H9 (cell line): ENCODE measurements around the gene RFX4. TPM values are rescaled to one million over a fixed set of nuclear protein-coding genes. Genes with fewer than 3 reads are reported as not detected.

Experiments used
- DNase-seq: peaks from one replicate; pipeline ENCODE4 v3.0.0-alpha.2; 2017
- H2AFZ ChIP-seq: one replicate; pipeline ENCODE4 v1.6.1; 2013; ENCODE audit warnings: mild to moderate bottlenecking, low read length, control low read depth, moderate library complexity
- H2AK5ac ChIP-seq: 2 replicates; pipeline ENCODE4 v1.6.1; 2013; ENCODE audit warnings: low read length, control low read depth, mixed read lengths; ENCODE audit not compliant: insufficient read length
- H2BK120ac ChIP-seq: one replicate; pipeline ENCODE4 v1.6.1; 2013; ENCODE audit warnings: low read depth, mild to moderate bottlenecking, low read length, control low read depth, inconsistent platforms; ENCODE audit not compliant: poor library complexity, severe bottlenecking
- H2BK12ac ChIP-seq: 2 replicates; pipeline ENCODE4 v1.6.1; 2013; ENCODE audit warnings: low read length, control low read depth, mixed read lengths, low read depth; ENCODE audit not compliant: insufficient read length
- H2BK15ac ChIP-seq: 2 replicates; pipeline ENCODE4 v1.6.1; 2013; ENCODE audit warnings: low read depth, low read length, control low read depth
- H2BK20ac ChIP-seq: one replicate; pipeline ENCODE4 v1.6.1; 2013; ENCODE audit warnings: low read depth, mild to moderate bottlenecking, low read length, control low read depth, inconsistent platforms; ENCODE audit not compliant: poor library complexity, severe bottlenecking
- H2BK5ac ChIP-seq: 2 replicates; pipeline ENCODE4 v1.6.1; 2013; ENCODE audit warnings: low read length, control low read depth, mixed read lengths; ENCODE audit not compliant: insufficient read length
- H3K14ac ChIP-seq: 2 replicates; pipeline ENCODE4 v1.6.1; 2013; ENCODE audit warnings: low read length, control low read depth; ENCODE audit not compliant: insufficient read depth
- H3K18ac ChIP-seq: 2 replicates; pipeline ENCODE4 v1.6.1; 2013; ENCODE audit warnings: low read depth, mild to moderate bottlenecking, mixed read lengths, low read length, control low read depth; ENCODE audit not compliant: insufficient read length
- H3K23ac ChIP-seq: 2 replicates; pipeline ENCODE4 v1.6.1; 2013; ENCODE audit warnings: low read length, control low read depth, mixed read lengths, low read depth; ENCODE audit not compliant: insufficient read length
- H3K23me2 ChIP-seq: 2 replicates; pipeline ENCODE4 v1.6.1; 2013; ENCODE audit warnings: low read depth, mild to moderate bottlenecking, mixed read lengths, low read length, control low read depth; ENCODE audit not compliant: insufficient read length, poor library complexity, severe bottlenecking
- H3K27ac ChIP-seq: 2 replicates; pipeline ENCODE4 v1.5.1; 2013; ENCODE audit warnings: low read length, control low read depth, mixed read lengths, low read depth; ENCODE audit not compliant: insufficient read length
- H3K27me3 ChIP-seq: 2 replicates; pipeline ENCODE4 v1.6.1; 2013; ENCODE audit warnings: low read length, control low read depth, inconsistent platforms; ENCODE audit not compliant: insufficient read depth
- H3K4ac ChIP-seq: 2 replicates; pipeline ENCODE4 v1.6.1; 2013; ENCODE audit warnings: low read depth, mild to moderate bottlenecking, control low read depth, inconsistent platforms, low read length, moderate library complexity
- H3K4me1 ChIP-seq: 2 replicates; pipeline ENCODE4 v1.6.1; 2013; ENCODE audit warnings: low read length, control low read depth, inconsistent platforms; ENCODE audit not compliant: insufficient read depth
- H3K4me2 ChIP-seq: 2 replicates; pipeline ENCODE4 v1.6.1; 2013; ENCODE audit warnings: low read length, control low read depth, mixed read lengths; ENCODE audit not compliant: insufficient read length, insufficient read depth
- H3K56ac ChIP-seq: 2 replicates; pipeline ENCODE4 v1.6.1; 2013; ENCODE audit warnings: low read depth, mild to moderate bottlenecking, mixed read lengths, low read length, control low read depth; ENCODE audit not compliant: insufficient read length
- H3K79me1 ChIP-seq: 2 replicates; pipeline ENCODE4 v1.6.1; 2013; ENCODE audit warnings: low read depth, mild to moderate bottlenecking, moderate library complexity, low read length, control low read depth, inconsistent platforms; ENCODE audit not compliant: insufficient read depth, poor library complexity, severe bottlenecking
- H3K79me2 ChIP-seq: 2 replicates; pipeline ENCODE4 v1.6.1; 2013; ENCODE audit warnings: low read length, control low read depth, inconsistent platforms; ENCODE audit not compliant: insufficient read depth
- H3K9ac ChIP-seq: 2 replicates; pipeline ENCODE4 v1.6.1; 2013; ENCODE audit warnings: low read length, control low read depth, mixed read lengths; ENCODE audit not compliant: insufficient read length; ENCODE audit errors: extremely low read depth
- H3K9me3 ChIP-seq: one replicate; pipeline ENCODE4 v1.6.1; 2013; ENCODE audit warnings: low read depth, low read length, inconsistent platforms; ENCODE audit not compliant: control insufficient read depth
- H3T11ph ChIP-seq: one replicate; pipeline ENCODE4 v1.6.1; 2013; ENCODE audit warnings: mild to moderate bottlenecking, low read length, control low read depth, inconsistent platforms
- H4K20me1 ChIP-seq: one replicate; pipeline ENCODE4 v1.6.1; 2013; ENCODE audit not compliant: control insufficient read depth, insufficient read length, insufficient read depth
- H4K5ac ChIP-seq: 2 replicates; pipeline ENCODE4 v1.6.1; 2013; ENCODE audit warnings: low read depth, mild to moderate bottlenecking, mixed read lengths, low read length, control low read depth; ENCODE audit not compliant: insufficient read length
- H4K8ac ChIP-seq: replicated peaks from 2 replicates; pipeline ENCODE4 v1.6.1; 2013; ENCODE audit warnings: low read length, control low read depth, mixed read lengths, low read depth; ENCODE audit not compliant: insufficient read length
- H4K91ac ChIP-seq: 2 replicates; pipeline ENCODE4 v1.6.1; 2013; ENCODE audit warnings: low read depth, mild to moderate bottlenecking, moderate library complexity, mixed read lengths, low read length, control low read depth; ENCODE audit not compliant: insufficient read length
- H3K27ac Mint-ChIP-seq, 3 experiments: 2 replicates in 2 of 3; 3 replicates in 1 of 3; pipeline ENCODE4 v1.8.0; 2020 to 2021; ENCODE audit warnings: mixed read lengths in 3 of 3, mild to moderate bottlenecking in 1 of 3, moderate library complexity in 1 of 3
- H3K27me3 Mint-ChIP-seq: 2 replicates; pipeline ENCODE4 v1.8.0; 2021; ENCODE audit warnings: low read depth, mild to moderate bottlenecking, moderate library complexity, mixed read lengths
- H3K36me3 Mint-ChIP-seq, 3 experiments: 2 replicates in 2 of 3; 3 replicates in 1 of 3; pipeline ENCODE4 v1.8.0; 2020 to 2021; ENCODE audit warnings: low read depth in 3 of 3, mixed read lengths in 3 of 3; ENCODE audit not compliant: insufficient read depth in 1 of 3
- H3K4me1 Mint-ChIP-seq, 2 experiments: 2 replicates each; pipeline ENCODE4 v1.8.0; 2020; ENCODE audit warnings: mixed read lengths in 2 of 2
- H3K4me3 Mint-ChIP-seq, 2 experiments: 2 replicates in 1 of 2; 3 replicates in 1 of 2; pipeline ENCODE4 v1.8.0; 2020 to 2021; ENCODE audit warnings: mild to moderate bottlenecking in 2 of 2, mixed read lengths in 2 of 2, moderate library complexity in 1 of 2
- H3K9me3 Mint-ChIP-seq, 2 experiments: 2 replicates in 1 of 2; 3 replicates in 1 of 2; pipeline ENCODE4 v1.8.0; 2020; ENCODE audit warnings: mild to moderate bottlenecking in 2 of 2, mixed read lengths in 2 of 2, moderate library complexity in 1 of 2
- WGBS: extraction: QIAGEN DNeasy Blood & Tissue Kit; methylation state at CpG from one replicate; pipeline ENCODE4 v1.1.7; 2013; ENCODE audit warnings: missing lambda C conversion rate, low lambda C conversion rate, mixed read lengths; ENCODE audit not compliant: insufficient read length; ENCODE audit errors: extremely low coverage; 5-methylcytosine and 5-hydroxymethylcytosine counted together
- total RNA-seq: library from RNA; stranded (reverse); gene quantifications from 2 replicates; pipeline ENCODE4 v1.2.1, GENCODE V29; 2021
- TF ChIP-seq, protein P1 (sequence below): fragments of 200-600 bp; sonication (generic); conservative IDR thresholded peaks from 3 replicates; pipeline ENCODE4 v1.8.0; 2021; ENCODE audit warnings: antibody characterized with exemption, mild to moderate bottlenecking

The RFX4 gene
- total RNA-seq, 1 experiment from 2014 or later: 0.57 TPM

DNA sequence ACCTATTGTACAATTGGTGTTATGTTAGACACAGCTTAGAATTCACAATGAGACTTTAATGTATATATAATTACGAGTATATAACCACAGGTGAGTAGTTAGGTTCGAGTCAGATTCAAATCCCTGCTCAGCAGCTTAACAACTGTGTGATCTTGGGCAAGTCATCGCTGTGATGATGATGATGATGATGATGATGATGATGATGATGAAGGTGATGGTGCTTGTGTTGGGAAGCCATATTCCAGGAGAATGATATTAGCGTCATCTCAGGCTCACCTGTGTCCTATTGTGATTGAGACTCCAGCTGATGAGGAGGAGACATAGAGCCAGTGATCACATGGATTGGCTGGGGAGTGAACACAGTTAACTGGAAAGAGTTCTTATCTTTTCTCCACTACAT is 16.5 kb downstream of the RFX4 start:
- no peak overlapping the region for H3K4me2 ChIP-seq
- no peak overlapping the region for H3T11ph ChIP-seq
- H3K36me3 Mint-ChIP-seq: no peaks in the 10 kb centered on the region
- no peak overlapping the region for H3K4ac ChIP-seq
- WGBS: no CpG with 5 or more reads among the region's 4 CpGs
- H2BK15ac ChIP-seq: no peak overlapping the region
- no peak overlapping the region for H3K4me3 Mint-ChIP-seq
- H4K8ac ChIP-seq: no peak overlapping the region
- peaks cover 2% of the 10 kb centered on the region; the same call in 1 of the 2 replicates for H3K27me3 ChIP-seq
- H3K9me3 ChIP-seq: no peaks in the 10 kb centered on the region
- no peaks in the 10 kb centered on the region for H3K79me1 ChIP-seq
- no peak overlapping the region for H3K27ac Mint-ChIP-seq
- no peak overlapping the region for H2BK120ac ChIP-seq
- no peak overlapping the region for H3K23ac ChIP-seq
- no peak overlapping the region for H4K5ac ChIP-seq
- H3K56ac ChIP-seq: no peak overlapping the region
- no peaks in the 10 kb centered on the region for H3K23me2 ChIP-seq
- peaks cover 17 to 19% of the 10 kb centered on the region in 2 experiments for H3K4me1 Mint-ChIP-seq
- no peak overlapping the region for H2BK5ac ChIP-seq
- H2AFZ ChIP-seq: no peak overlapping the region
- no peak overlapping the region for H3K9ac ChIP-seq
- H3K14ac ChIP-seq: no peak overlapping the region
- no peak overlapping the region for H2BK12ac ChIP-seq
- no peak for DNase-seq
- H4K20me1 ChIP-seq: no peaks in the 10 kb centered on the region
- no peak overlapping the region for H2AK5ac ChIP-seq
- no peaks in the 10 kb centered on the region for H3K79me2 ChIP-seq
- H3K18ac ChIP-seq: no peak overlapping the region
- H3K27me3 Mint-ChIP-seq: peaks cover 67% of the 10 kb centered on the region
- H3K4me1 ChIP-seq: peaks cover 3% of the 10 kb centered on the region
- no peak overlapping the region for H3K27ac ChIP-seq
- H4K91ac ChIP-seq: no peak overlapping the region
- TF ChIP-seq, protein P1, sequence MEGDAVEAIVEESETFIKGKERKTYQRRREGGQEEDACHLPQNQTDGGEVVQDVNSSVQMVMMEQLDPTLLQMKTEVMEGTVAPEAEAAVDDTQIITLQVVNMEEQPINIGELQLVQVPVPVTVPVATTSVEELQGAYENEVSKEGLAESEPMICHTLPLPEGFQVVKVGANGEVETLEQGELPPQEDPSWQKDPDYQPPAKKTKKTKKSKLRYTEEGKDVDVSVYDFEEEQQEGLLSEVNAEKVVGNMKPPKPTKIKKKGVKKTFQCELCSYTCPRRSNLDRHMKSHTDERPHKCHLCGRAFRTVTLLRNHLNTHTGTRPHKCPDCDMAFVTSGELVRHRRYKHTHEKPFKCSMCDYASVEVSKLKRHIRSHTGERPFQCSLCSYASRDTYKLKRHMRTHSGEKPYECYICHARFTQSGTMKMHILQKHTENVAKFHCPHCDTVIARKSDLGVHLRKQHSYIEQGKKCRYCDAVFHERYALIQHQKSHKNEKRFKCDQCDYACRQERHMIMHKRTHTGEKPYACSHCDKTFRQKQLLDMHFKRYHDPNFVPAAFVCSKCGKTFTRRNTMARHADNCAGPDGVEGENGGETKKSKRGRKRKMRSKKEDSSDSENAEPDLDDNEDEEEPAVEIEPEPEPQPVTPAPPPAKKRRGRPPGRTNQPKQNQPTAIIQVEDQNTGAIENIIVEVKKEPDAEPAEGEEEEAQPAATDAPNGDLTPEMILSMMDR: no peak
- H3K9me3 Mint-ChIP-seq: peaks cover 0 to 1% of the 10 kb centered on the region in 2 experiments; a peak in 2 of 5 replicates
- no peak overlapping the region for H2BK20ac ChIP-seq
